HUES48 (cell line): ENCODE data around the gene MGLL.
A peak's percentile ranks its signal among the peaks of the same experiment; 100 is the strongest.

Experiments
- H3K27ac ChIP-seq: one replicate; pipeline ENCODE4 v1.7.0; 2013; ENCODE audit warnings: low read depth, low read length, inconsistent platforms
- H3K27me3 ChIP-seq: 2 replicates; pipeline ENCODE4 v1.6.1; 2013; ENCODE audit warnings: mild to moderate bottlenecking, low read length; ENCODE audit not compliant: control insufficient read depth, insufficient read depth
- H3K36me3 ChIP-seq: 2 replicates; pipeline ENCODE4 v1.6.1; 2013; ENCODE audit warnings: low read length; ENCODE audit not compliant: control insufficient read depth, insufficient read depth
- H3K4me1 ChIP-seq: 2 replicates; pipeline ENCODE4 v1.6.1; 2013; ENCODE audit warnings: mild to moderate bottlenecking, low read length; ENCODE audit not compliant: control insufficient read depth, insufficient read depth
- H3K4me3 ChIP-seq: 2 replicates; pipeline ENCODE4 v1.5.1; 2013; ENCODE audit warnings: mild to moderate bottlenecking, low read depth, low read length
- H3K9ac ChIP-seq: 2 replicates; pipeline ENCODE4 v1.6.1; 2013; ENCODE audit warnings: mild to moderate bottlenecking, low read depth, low read length, moderate library complexity
- H3K9me3 ChIP-seq: 2 replicates; pipeline ENCODE4 v1.6.1; 2013; ENCODE audit warnings: low read length; ENCODE audit not compliant: control insufficient read depth, insufficient read depth

The MGLL gene

DNA sequence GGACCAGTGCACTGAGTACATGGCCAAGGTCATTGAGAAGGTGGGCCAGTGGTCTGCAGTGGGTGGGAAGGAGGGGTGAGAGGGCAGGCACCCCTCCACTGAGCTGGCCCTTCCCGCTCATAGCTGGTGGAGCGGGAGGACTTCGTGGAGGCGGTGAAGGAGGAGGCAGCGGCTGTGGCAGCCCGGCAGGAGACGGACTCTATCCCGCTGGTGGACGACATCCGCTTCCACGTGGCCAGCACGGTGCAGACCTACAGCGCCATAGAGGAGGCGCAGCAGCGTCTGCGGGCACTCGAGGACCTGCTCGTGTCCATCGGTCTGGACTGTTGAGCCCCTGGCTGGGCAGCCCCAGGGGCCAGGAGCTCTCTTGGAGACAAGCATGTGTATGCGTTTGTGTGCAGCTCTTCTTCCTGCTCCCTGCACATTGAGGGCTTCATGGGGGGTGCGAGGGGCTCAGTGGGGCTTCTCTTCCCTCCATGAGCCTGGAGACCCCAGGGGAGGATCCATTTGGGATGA, 142.1 kb downstream of the MGLL start:
- Histone ChIP-seq H3K4me1 (no peaks in the 10 kb centered on the region), H3K4me3 (no peak overlapping the region), H3K27me3 (no peaks in the 10 kb centered on the region), H3K9me3 (no peaks in the 10 kb centered on the region), H3K9ac (no peak overlapping the region), H3K36me3 (no peaks in the 10 kb centered on the region), H3K27ac (no peak overlapping the region)

DNA sequence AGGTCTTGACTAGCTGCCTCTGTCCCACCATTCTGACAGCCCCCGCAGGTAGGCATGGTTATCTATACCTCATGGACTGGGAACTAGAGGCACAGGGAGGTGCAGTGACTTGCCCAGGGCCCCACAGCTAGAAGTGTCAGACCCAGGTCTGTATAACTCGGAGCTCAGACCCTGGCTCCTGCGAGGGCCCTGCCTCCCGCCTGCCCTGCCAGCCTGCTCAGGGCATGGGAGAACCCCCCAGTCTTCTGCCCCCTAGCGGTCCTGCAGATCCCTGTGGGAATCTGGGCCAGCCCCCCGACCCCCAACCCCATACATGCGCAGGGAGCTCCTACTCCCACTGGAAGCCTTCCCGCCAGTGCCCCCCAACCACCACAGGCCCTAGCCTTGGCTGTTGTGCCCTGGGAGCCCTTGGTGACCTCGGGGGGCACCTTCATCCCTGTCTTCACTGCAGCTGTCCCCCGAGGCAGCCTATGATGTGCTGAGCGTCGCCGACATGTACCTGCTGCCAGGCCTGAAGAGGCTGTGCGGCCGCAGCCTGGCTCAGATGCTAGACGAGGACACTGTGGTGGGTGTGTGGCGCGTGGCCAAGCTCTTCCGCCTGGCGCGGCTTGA, 142.7 kb downstream of the MGLL start:
- H3K9me3 ChIP-seq = no peaks in the 10 kb centered on the region
- no peaks in the 10 kb centered on the region; the same call in 1 of the 2 replicates for H3K27me3 ChIP-seq
- H3K4me3 ChIP-seq = no peak overlapping the region
- H3K36me3 ChIP-seq = no peaks in the 10 kb centered on the region
- no peaks in the 10 kb centered on the region for H3K4me1 ChIP-seq
- no peak overlapping the region for H3K9ac ChIP-seq
- H3K27ac ChIP-seq = no peak overlapping the region

DNA sequence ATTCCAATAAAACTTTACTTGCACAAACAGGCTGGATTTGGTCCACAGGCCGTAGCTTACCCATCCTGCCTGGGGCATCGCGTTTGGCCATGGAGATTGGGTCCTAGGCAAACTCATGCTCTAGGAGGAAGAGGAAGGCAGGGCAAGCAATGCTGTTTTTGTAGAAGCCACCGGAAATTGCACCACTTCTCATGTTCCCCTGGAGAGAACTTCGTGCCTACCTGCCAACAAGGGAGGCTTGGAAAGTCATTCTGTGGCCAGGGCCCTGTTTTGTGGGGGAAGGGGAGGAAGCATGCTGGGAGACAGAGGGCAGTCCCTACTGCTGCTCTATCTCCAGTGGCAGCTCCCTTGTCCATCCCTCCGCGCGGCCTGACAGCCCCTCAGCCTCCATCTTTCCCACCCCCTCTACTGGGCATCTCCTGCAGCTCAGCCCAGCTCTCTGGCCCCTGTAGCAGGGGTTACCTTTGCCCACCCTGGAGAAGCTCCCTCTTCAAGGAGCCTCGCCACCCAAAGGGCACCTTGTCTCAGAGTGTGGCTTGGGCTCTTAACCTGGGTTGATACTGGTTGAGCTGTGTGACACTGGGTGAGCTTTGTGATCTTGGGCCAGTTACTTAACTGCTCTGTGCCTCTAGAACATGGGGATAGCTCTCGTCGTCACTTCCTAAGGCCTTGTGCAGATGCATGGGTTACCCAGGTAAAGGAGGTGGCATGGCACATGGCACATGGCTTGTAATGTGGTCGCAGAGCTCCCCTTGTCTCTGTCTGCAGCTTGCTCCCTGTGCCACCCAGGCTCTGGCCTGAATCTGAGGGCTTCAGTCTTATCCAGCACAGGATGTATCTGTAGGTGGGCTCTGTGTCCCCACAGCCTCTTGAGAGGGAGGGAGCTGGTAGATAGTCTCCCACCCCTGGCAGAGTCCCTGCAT, 143.4 kb downstream of the MGLL start:
- H3K9me3 ChIP-seq = no peaks in the 10 kb centered on the region
- no peak overlapping the region for H3K4me3 ChIP-seq
- peaks cover under 1% of the 10 kb centered on the region; the same call in 1 of the 2 replicates for H3K27me3 ChIP-seq
- H3K4me1 ChIP-seq = peaks cover 3% of the 10 kb centered on the region
- H3K36me3 ChIP-seq = no peaks in the 10 kb centered on the region
- H3K27ac ChIP-seq = no peak overlapping the region
- no peak overlapping the region for H3K9ac ChIP-seq

DNA sequence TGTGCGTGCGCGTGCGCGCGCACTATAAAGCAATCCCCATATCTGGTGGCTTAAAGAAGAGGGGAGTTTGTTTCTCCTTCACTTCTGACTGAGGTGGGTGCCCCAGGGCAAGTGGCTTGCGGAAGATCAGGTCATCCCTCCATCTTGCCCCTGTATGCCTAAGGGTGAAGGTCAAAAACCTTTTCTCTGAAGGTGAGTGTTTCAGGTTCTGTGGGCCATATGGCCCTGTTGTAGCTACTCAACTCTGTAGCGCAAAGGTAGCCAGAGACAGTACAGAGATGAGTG, 144.1 kb downstream of the MGLL start:
- H3K4me3 ChIP-seq = no peak overlapping the region
- H3K9ac ChIP-seq = no peak overlapping the region
- H3K4me1 ChIP-seq = peaks cover 7% of the 10 kb centered on the region
- H3K27ac ChIP-seq = no peak overlapping the region
- H3K9me3 ChIP-seq = no peaks in the 10 kb centered on the region
- peaks cover 4% of the 10 kb centered on the region; the same call in 1 of the 2 replicates for H3K27me3 ChIP-seq
- no peaks in the 10 kb centered on the region for H3K36me3 ChIP-seq

DNA sequence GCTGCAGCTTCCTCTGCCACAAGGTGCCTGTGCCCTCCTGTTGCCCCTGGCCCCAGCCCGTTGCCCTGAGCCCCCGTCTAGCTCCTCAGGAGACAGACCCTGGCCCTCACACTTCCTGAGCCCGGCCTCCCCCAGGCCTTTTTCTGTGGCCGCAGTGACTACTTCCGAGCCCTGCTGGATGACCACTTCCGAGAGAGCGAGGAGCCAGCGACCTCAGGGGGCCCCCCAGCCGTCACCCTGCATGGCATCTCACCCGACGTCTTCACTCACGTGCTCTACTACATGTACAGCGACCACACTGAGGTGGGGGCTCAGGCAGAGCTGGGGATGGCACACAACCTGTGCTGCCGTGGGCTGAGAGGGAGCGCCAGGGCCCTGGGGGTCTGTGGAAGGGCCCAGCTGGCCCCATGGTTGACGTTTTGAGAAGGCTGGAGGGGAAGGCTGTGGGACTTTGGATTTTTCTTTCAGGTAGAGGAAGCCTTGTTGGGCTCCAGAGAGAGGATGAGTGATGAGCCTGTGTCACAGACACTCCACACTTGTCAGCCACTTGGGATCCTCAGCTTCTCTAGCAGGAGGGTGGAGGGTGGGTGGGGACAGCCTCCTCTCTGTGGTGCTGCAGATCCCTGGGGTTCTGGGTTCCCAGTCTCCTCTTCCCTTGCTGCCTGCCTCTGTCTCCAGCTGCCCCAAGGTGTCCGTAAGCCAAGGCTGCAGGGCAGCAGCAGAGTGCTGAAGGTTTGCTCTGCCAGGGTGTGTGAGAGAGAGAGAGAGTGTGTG, 144.6 kb downstream of the MGLL start:
- H3K27me3 ChIP-seq = peaks cover 4% of the 10 kb centered on the region; the same call in 1 of the 2 replicates
- H3K9ac ChIP-seq = no peak overlapping the region
- H3K9me3 ChIP-seq = no peaks in the 10 kb centered on the region
- H3K4me3 ChIP-seq = no peak overlapping the region
- H3K27ac ChIP-seq = no peak overlapping the region
- H3K4me1 ChIP-seq = peaks cover 7% of the 10 kb centered on the region
- no peaks in the 10 kb centered on the region for H3K36me3 ChIP-seq

DNA sequence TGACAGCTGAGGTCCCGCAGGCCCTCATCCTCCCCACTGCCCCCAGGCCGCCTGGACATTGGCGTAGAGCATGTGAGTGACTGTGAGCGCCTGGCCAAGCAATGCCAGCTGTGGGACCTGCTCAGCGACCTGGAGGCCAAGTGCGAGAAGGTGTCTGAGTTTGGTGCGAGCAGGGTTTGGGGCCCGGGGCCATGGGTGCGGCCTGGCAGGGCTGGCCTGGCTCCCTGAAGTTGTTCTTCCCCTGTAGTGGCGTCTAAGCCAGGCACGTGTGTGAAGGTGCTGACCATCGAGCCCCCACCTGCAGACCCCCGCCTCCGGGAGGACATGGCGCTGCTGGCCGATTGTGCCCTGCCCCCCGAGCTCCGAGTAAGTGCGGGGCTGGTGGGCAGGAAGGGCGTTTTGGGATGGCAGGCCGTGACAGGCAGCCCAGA, 145.4 kb downstream of the MGLL start:
- no peaks in the 10 kb centered on the region for H3K36me3 ChIP-seq
- no peak overlapping the region for H3K4me3 ChIP-seq
- H3K4me1 ChIP-seq = peaks cover 7% of the 10 kb centered on the region
- H3K27ac ChIP-seq = no peak overlapping the region
- peaks cover 4% of the 10 kb centered on the region; the same call in 1 of the 2 replicates for H3K27me3 ChIP-seq
- no peaks in the 10 kb centered on the region for H3K9me3 ChIP-seq
- H3K9ac ChIP-seq = no peak overlapping the region

DNA sequence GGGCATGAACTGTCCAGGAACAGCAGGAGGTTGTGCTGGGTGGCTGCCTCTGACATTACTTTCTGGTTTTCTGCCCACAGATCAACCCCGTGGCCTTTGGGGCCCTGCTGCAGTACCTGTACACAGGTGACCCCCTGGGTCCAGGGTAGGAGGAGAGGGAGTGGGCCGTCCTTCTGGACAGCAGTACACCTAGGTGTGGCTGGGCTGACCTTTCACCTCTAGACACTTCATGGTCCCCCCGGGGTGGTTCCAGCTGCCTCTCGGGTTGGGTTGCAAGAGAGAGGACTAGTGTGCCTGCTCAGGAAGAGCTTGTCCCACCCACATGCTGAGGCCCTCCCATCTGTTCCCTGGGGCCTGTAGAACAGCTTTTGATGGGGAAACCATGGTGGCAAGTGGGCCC, 145.9 kb downstream of the MGLL start:
- Histone ChIP-seq H3K36me3 (no peaks in the 10 kb centered on the region), H3K27me3 (peaks cover 4% of the 10 kb centered on the region; the same call in 1 of the 2 replicates), H3K9ac (no peak overlapping the region), H3K9me3 (no peaks in the 10 kb centered on the region), H3K27ac (no peak overlapping the region), H3K4me1 (peaks cover 7% of the 10 kb centered on the region), H3K4me3 (no peak overlapping the region)

DNA sequence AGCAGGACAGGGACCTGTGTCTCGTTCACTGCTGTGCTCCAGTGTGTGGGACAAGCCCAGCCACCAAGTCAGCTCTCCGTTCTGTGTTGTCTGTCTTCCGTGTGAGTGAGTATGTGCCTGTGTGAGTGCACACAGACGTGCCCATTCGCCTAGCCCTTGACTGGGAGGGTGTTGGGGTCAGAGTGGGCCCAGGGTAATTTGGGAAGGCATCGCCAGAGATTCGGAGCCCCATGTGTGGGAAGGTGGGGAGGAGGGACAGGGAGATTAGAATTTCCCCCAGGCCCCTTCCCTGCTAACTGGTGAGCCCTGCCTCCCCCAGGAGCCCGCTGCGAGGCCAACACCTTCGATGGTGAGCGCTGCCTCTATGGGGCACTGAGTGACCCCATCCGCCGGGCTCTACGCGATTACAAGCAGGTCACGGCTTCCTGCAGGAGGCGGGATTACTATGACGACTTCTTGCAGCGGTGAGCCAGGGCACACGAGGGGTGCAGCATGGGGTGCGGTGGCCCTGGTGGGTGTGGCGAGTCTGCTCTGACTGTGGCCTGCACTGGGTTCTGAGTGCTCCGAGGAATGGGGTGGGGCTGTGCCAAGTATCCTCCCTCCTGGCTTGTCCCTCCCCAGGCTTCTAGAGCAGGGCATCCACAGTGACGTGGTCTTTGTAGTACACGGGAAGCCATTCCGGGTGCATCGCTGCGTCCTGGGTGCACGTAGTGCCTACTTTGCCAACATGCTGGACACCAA, 146.5 kb downstream of the MGLL start:
- H3K27ac ChIP-seq = no peak overlapping the region
- H3K9me3 ChIP-seq = no peaks in the 10 kb centered on the region

DNA sequence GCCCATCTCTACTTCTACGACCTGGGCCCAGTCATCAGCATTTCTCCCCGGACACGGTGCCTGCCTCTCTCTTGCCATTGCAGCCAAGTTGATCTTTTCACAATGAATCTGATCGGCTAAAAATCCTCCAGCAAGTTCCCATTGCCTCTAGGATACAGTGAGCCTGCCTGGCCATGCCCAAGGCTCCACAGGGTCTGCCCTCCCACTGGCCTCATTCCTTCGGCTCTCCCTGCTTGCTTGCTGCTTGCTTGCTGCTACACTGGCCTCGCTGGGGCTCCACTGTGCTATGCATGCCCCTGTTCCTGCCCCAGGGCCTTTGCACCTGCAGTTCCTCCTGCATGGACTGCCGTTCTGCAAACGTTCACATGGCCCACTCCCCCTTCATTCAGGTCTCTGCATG, 147.5 kb downstream of the MGLL start:
- H3K27ac ChIP-seq = no peak overlapping the region
- H3K36me3 ChIP-seq = no peaks in the 10 kb centered on the region
- H3K4me1 ChIP-seq = peaks cover 7% of the 10 kb centered on the region
- H3K9me3 ChIP-seq = no peaks in the 10 kb centered on the region
- H3K4me3 ChIP-seq = no peak overlapping the region
- H3K27me3 ChIP-seq = peaks cover 4% of the 10 kb centered on the region; the same call in 1 of the 2 replicates
- H3K9ac ChIP-seq = no peak overlapping the region

More for the DNA sequence above, 146.5 kb downstream of the MGLL start:
- H3K27me3 ChIP-seq = peaks cover 4% of the 10 kb centered on the region; the same call in 1 of the 2 replicates
- peaks cover 7% of the 10 kb centered on the region for H3K4me1 ChIP-seq
- no peaks in the 10 kb centered on the region for H3K36me3 ChIP-seq
- no peak overlapping the region for H3K4me3 ChIP-seq
- no peak overlapping the region for H3K9ac ChIP-seq

DNA sequence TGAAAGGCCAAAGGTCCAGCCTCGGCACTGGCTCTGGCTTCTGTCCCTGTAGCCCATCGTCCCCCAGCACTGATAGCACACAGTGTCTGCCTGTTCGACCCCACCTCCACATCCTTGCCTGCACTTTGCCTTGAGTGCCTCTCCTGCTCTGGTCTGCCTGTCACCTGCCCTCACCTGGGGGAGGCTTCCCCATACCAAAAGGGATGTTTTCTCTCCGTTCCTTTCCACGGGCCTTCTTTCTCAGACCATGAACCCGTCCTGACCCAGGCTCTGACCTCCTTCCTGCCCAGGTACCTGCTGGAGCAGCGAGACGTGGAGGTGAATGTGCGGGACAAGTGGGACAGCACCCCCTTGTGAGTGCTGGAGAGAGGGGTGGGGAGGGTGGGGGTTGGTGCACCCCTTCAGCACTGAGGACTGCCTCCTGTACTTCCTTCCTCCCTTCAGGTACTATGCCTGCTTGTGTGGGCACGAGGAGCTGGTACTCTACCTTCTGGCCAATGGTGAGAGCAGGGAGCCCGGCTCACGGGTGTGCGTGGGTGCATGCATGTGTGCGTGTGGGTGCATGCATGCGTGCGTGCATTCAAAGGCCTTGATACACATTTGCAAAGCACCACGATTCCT, 148.1 kb downstream of the MGLL start:
- H3K27me3 ChIP-seq = peaks cover 4% of the 10 kb centered on the region; the same call in 1 of the 2 replicates

More for the DNA sequence above, 148.1 kb downstream of the MGLL start:
- Histone ChIP-seq H3K27ac (no peak overlapping the region), H3K9ac (no peak overlapping the region), H3K36me3 (no peaks in the 10 kb centered on the region), H3K4me1 (peaks cover 7% of the 10 kb centered on the region), H3K4me3 (peak overlapping the region; percentile 90; the same call in 1 of the 2 replicates), H3K9me3 (no peaks in the 10 kb centered on the region)
